Left lung (tissue), 10 donors: ENCODE results near the gene GLRA1. TPM values are rescaled to one million over a fixed set of nuclear protein-coding genes. Genes with fewer than 3 reads are reported as not detected.

Experiments
- ATAC-seq: fragments of 200-7000 bp; cut with Tn5 transposase; one replicate; pipeline ENCODE4 v1.9.1; 2020; ENCODE audit warnings: moderate library complexity
- DNase-seq, 4 donors: peaks; one replicate each; pipeline ENCODE4 v3.0.0-alpha.2; 2013 to 2020
- H3K27ac ChIP-seq, 2 donors: fragments of 200-600 bp; sonication (generic) in 1 of 2; one replicate each; pipeline versions ENCODE4 v1.5.0 to v1.8.0; 2020 to 2021
- H3K27me3 ChIP-seq, 2 donors: fragments of 200-600 bp; sonication (generic) in 1 of 2; one replicate each; pipeline versions ENCODE4 v1.5.0 to v1.8.0; 2020 to 2021
- H3K36me3 ChIP-seq, 2 donors: fragments of 200-600 bp; sonication (generic) in 1 of 2; one replicate each; pipeline versions ENCODE4 v1.5.0 to v1.8.0; 2020 to 2021
- H3K4me1 ChIP-seq, 2 donors: fragments of 200-600 bp; one replicate each; pipeline ENCODE4 v1.8.0; 2021
- H3K4me3 ChIP-seq, 2 donors: fragments of 200-600 bp; sonication (generic) in 1 of 2; one replicate each; pipeline versions ENCODE4 v1.5.0 to v1.8.0; 2020 to 2021; ENCODE audit warnings: mild to moderate bottlenecking in 1 of 2
- H3K9me3 ChIP-seq, 2 donors: fragments of 200-600 bp; sonication (generic) in 1 of 2; one replicate each; pipeline versions ENCODE4 v1.5.0 to v1.8.0; 2020 to 2021
- intact Hi-C, 2 donors: fragments of 100-400 bp; cut with DNase I; formaldehyde crosslinking; loops; one replicate each; pipeline versions ENCODE4 v1.11.2 to v1.14.2; 2022
- polyA plus RNA-seq, 6 donors: library from polyadenylated mRNA; unstranded; fragments of 120-200 nt; gene quantifications; one replicate each; pipeline ENCODE4 v1.2.1, GENCODE V29; 2013; ENCODE audit not compliant: insufficient read length in 6 of 6
- total RNA-seq, 2 donors: library from RNA; stranded (reverse); fragmentation: NEBNext Ultra II Directional; extraction: Animal tissue kit (Norgen Biotek cat#: 25700); gene quantifications; one replicate each; pipeline ENCODE4 v1.2.1, GENCODE V29; 2021
- TF ChIP-seq, protein P1 (sequence below), 2 donors: fragments of 200-600 bp; sonication (generic) in 1 of 2; IDR thresholded peaks; one replicate each; pipeline versions ENCODE4 v1.5.0 to v1.8.0; 2021; ENCODE audit warnings: antibody characterized with exemption in 2 of 2
- donor health status: DM: no; HTN: yes; CAD: no.
- donor health status: DM: no; HTN: no; CAD: no.

Gene GLRA1
- total and polyA plus RNA-seq, 8 donors, result 0.08 to 0.10 TPM; not detected in 6

DNA sequence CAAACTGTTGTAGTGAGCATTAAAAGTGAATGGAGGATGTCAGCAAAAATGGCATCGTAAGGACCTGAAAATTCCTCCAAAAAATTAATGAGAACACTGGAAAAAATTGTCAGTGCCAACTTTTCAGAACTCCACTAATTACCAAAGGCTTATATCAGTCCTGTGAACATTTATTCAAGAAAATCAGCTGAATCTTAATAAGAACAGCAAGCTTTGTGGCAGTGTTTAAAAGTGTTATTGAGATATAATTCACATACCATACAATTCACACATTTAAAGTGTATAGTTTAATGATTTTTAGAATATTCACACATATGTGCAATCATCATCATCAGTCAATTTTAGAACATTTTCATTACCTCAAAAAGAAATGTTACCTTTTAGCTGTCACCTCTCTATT lies 95.3 kb downstream of the GLRA1 start:
- TF ChIP-seq, protein P1, sequence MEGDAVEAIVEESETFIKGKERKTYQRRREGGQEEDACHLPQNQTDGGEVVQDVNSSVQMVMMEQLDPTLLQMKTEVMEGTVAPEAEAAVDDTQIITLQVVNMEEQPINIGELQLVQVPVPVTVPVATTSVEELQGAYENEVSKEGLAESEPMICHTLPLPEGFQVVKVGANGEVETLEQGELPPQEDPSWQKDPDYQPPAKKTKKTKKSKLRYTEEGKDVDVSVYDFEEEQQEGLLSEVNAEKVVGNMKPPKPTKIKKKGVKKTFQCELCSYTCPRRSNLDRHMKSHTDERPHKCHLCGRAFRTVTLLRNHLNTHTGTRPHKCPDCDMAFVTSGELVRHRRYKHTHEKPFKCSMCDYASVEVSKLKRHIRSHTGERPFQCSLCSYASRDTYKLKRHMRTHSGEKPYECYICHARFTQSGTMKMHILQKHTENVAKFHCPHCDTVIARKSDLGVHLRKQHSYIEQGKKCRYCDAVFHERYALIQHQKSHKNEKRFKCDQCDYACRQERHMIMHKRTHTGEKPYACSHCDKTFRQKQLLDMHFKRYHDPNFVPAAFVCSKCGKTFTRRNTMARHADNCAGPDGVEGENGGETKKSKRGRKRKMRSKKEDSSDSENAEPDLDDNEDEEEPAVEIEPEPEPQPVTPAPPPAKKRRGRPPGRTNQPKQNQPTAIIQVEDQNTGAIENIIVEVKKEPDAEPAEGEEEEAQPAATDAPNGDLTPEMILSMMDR (IDR thresholded peaks at IDR 0.05), result no peak
- H3K4me3 ChIP-seq, result no peak overlapping the region
- no peak for ATAC-seq
- intact Hi-C loops, result loop anchor here in 1 of 2 donors (5.0 to 10.0 kb wide), 2 partner anchors 313 to 675 kb away; no protein-coding TSS in a partner anchor
- H3K27me3 ChIP-seq, result no peaks in the 10 kb centered on the region
- no peaks in the 10 kb centered on the region for H3K4me1 ChIP-seq
- H3K36me3 ChIP-seq, result no peaks in the 10 kb centered on the region
- no peak overlapping the region for H3K27ac ChIP-seq
- peaks cover 0 to 33% of the 10 kb centered on the region in 2 donors for H3K9me3 ChIP-seq
- DNase-seq, result no peak

DNA sequence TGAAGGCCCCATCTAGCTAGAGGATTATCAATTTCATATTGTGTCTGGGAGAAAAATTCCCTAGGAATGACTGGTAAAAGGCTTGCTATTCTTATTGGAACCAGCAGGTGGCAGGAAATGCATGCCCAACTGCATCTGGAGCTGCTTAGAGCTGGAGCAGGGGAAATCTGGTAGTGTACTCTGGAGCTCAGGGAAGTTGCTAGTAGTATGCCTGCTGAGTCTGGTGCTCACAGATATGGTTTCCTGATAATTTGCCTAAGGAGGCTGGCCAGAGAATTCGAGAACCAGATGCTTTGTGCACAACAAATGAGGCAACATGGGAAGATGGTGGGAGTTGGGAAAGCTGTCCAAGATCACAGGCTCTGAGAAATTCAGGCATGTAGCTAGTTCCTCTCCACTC lies 99.2 kb downstream of the GLRA1 start:
- no peaks in the 10 kb centered on the region for H3K9me3 ChIP-seq
- no peaks in the 10 kb centered on the region for H3K4me1 ChIP-seq
- no peaks in the 10 kb centered on the region for H3K36me3 ChIP-seq
- DNase-seq, result peak in 3 of 4 donors; percentile 41 to 80 (median 59)
- ATAC-seq, result peak; percentile 96
- no peak overlapping the region for H3K27ac ChIP-seq
- H3K4me3 ChIP-seq, result no peak overlapping the region
- intact Hi-C loops, result loop anchor here in 1 of 2 donors (5.0 to 10.0 kb wide), 2 partner anchors 317 to 679 kb away; no protein-coding TSS in a partner anchor
- no peaks in the 10 kb centered on the region for H3K27me3 ChIP-seq
- TF ChIP-seq, protein P1 (IDR thresholded peaks at IDR 0.05), result peak; percentile 61 to 70

DNA sequence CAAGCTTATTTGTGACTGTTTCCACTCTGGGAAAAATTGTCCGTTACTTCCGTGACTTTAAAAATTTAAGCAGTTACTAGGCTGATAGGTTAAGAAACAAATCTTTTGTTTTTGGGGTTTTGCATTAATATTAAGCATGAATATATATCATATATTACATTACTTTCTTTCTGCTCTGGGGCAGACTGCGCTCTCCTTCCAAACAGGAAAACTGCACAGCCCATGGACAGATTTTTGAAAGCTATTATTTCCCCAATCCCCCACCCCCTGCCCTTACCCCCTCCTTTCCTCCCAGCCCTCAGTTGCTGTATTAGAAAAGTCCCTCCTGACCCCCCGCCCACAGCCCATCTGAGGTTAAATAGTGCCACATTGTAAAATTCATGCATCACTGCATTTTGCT lies 102.5 kb downstream of the GLRA1 start:
- Histone ChIP-seq H3K9me3 (no peaks in the 10 kb centered on the region), H3K27me3 (no peaks in the 10 kb centered on the region), H3K4me1 (no peaks in the 10 kb centered on the region), H3K36me3 (no peaks in the 10 kb centered on the region), H3K27ac (no peak overlapping the region), H3K4me3 (no peak overlapping the region)
- TF ChIP-seq, protein P1 (IDR thresholded peaks at IDR 0.05), result no peak
- intact Hi-C loops, result loop anchor here in 1 of 2 donors (10.0 kb wide), 1 partner anchor 683 kb away; no protein-coding TSS in a partner anchor
- ATAC-seq (no peak), DNase-seq (no peak)

DNA sequence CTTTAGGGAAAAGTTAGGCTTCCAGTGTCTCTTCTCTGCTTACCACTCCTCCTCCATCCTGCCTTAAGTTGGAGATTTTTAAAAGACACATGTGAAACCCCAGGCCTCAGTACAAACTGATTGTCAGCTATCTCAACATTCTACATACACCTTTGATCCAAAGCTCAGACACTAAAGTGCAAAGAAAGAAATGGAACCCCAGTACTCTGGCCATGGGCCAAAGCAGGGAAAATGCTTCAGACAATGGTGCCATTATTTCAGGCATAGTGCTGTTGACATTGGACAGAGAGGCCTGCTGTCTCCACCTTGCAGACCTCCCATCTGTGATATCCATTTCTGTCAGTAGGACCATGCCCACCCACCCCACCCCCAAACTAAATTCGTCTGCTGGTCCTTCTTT lies 103.7 kb downstream of the GLRA1 start:
- H3K27ac ChIP-seq, result no peak overlapping the region
- H3K36me3 ChIP-seq, result peaks cover 0 to 5% of the 10 kb centered on the region in 2 donors
- TF ChIP-seq, protein P1 (IDR thresholded peaks at IDR 0.05), result no peak
- no peak for DNase-seq
- H3K9me3 ChIP-seq, result no peaks in the 10 kb centered on the region
- no peak for ATAC-seq
- no peaks in the 10 kb centered on the region for H3K27me3 ChIP-seq
- no peaks in the 10 kb centered on the region for H3K4me1 ChIP-seq
- intact Hi-C loops, result loop anchor here in 1 of 2 donors (10.0 kb wide), 1 partner anchor 684 kb away; no protein-coding TSS in a partner anchor
- no peak overlapping the region for H3K4me3 ChIP-seq

DNA sequence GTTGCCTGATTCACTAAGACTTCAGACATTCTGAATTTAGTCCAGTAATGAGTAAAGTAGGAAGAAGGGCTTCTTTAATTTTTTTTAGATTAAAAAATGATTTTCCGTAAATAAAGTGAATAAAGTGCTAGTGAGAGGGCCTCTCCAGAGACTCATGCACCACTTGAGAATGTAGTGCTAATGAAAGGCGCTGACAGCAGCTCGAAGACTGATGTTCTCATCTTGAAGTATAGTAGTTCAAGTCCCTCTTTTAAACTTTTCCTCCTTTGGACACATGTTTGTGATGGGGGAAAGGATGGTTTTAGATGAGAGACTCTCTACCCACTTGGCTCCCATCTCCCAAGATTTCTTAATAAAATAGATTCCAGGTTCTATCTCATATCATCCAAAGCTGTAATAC lies 104.4 kb downstream of the GLRA1 start:
- intact Hi-C loops, result loop anchor here in 1 of 2 donors (10.0 kb wide), 1 partner anchor 685 kb away; no protein-coding TSS in a partner anchor
- no peak overlapping the region for H3K4me3 ChIP-seq

More for the DNA sequence above, 104.4 kb downstream of the GLRA1 start:
- H3K9me3 ChIP-seq, result no peaks in the 10 kb centered on the region
- H3K27me3 ChIP-seq, result no peaks in the 10 kb centered on the region
- no peak for DNase-seq
- H3K4me1 ChIP-seq, result no peaks in the 10 kb centered on the region
- peaks cover 0 to 5% of the 10 kb centered on the region in 2 donors for H3K36me3 ChIP-seq
- no peak overlapping the region for H3K27ac ChIP-seq
- TF ChIP-seq, protein P1 (IDR thresholded peaks at IDR 0.05), result no peak
- no peak for ATAC-seq
